ENCODE data around the gene PHF21B.

Gene PHF21B

GRCh38 chr22:44929359-44930015 is 80.3 kb downstream of the PHF21B start:
- no peak overlapping the region for H3K27ac Mint-ChIP-seq
- no peaks in the 10 kb centered on the region for H3K9me3 Mint-ChIP-seq
- peaks cover 20% of the 10 kb centered on the region for H3K4me1 Mint-ChIP-seq
- no peak overlapping the region for H3K4me3 Mint-ChIP-seq
- peaks cover 21% of the 10 kb centered on the region for H3K36me3 Mint-ChIP-seq (ENCODE audit: low read depth)
- no peaks in the 10 kb centered on the region for H3K27me3 Mint-ChIP-seq (ENCODE audit: low read depth)
- TF ChIP-seq CTCF (IDR thresholded peaks at IDR 0.05; ENCODE audit: unreplicated experiment in 3 of 3) = no peak

GRCh38 chr22:44928711-44929358 is 81.0 kb downstream of the PHF21B start:
- Mint-ChIP-seq H3K9me3 (no peaks in the 10 kb centered on the region), H3K27ac (no peak overlapping the region), H3K4me3 (no peak overlapping the region), H3K27me3 (ENCODE audit: low read depth) (no peaks in the 10 kb centered on the region), H3K4me1 (peaks cover 20% of the 10 kb centered on the region), H3K36me3 (ENCODE audit: low read depth) (peaks cover 21% of the 10 kb centered on the region)
- no peak for TF ChIP-seq CTCF (IDR thresholded peaks at IDR 0.05; ENCODE audit: unreplicated experiment in 3 of 3)

- H3K27ac Mint-ChIP-seq = peak overlapping the region in 1 of 3 experiments; percentile 73
- peaks cover 25% of the 10 kb centered on the region for H3K36me3 Mint-ChIP-seq (ENCODE audit: low read depth)
- no peak for TF ChIP-seq CTCF (IDR thresholded peaks at IDR 0.05; ENCODE audit: unreplicated experiment in 3 of 3)
- no peak overlapping the region for H3K4me3 Mint-ChIP-seq
- H3K4me1 Mint-ChIP-seq = peaks cover 20% of the 10 kb centered on the region
- no peaks in the 10 kb centered on the region for H3K9me3 Mint-ChIP-seq
- H3K27me3 Mint-ChIP-seq (ENCODE audit: low read depth) = no peaks in the 10 kb centered on the region
Measured at GRCh38 chr22:44928136-44928463, 81.7 kb downstream of the PHF21B start.

- no peaks in the 10 kb centered on the region for H3K27me3 Mint-ChIP-seq (ENCODE audit: low read depth)
- H3K4me3 Mint-ChIP-seq = no peak overlapping the region
- no peaks in the 10 kb centered on the region for H3K9me3 Mint-ChIP-seq
- peaks cover 30% of the 10 kb centered on the region for H3K36me3 Mint-ChIP-seq (ENCODE audit: low read depth)
- peaks cover 20% of the 10 kb centered on the region for H3K4me1 Mint-ChIP-seq
- TF ChIP-seq CTCF (IDR thresholded peaks at IDR 0.05; ENCODE audit: unreplicated experiment in 3 of 3) = no peak
- peak overlapping the region in 1 of 3 experiments; percentile 73 for H3K27ac Mint-ChIP-seq
Measured at GRCh38 chr22:44927463-44928135, 82.2 kb downstream of the PHF21B start.

- no peaks in the 10 kb centered on the region for H3K9me3 Mint-ChIP-seq
- no peak overlapping the region for H3K4me3 Mint-ChIP-seq
- TF ChIP-seq CTCF (IDR thresholded peaks at IDR 0.05; ENCODE audit: unreplicated experiment in 3 of 3) = no peak
Measured at GRCh38 chr22:44926491-44927415, 83.1 kb downstream of the PHF21B start.

More at GRCh38 chr22:44926491-44927415, 83.1 kb downstream of the PHF21B start:
- Mint-ChIP-seq H3K27ac (no peak overlapping the region), H3K4me1 (peaks cover 20% of the 10 kb centered on the region), H3K36me3 (ENCODE audit: low read depth) (peaks cover 30% of the 10 kb centered on the region), H3K27me3 (ENCODE audit: low read depth) (no peaks in the 10 kb centered on the region)
